Dedifferentiated amniotic fluid mesenchymal stem cell (primary cell): ENCODE measurements around the gene KLF3.

ENCODE experiments used
- DNase-seq: peaks from one replicate; pipeline ENCODE4 v3.0.0-alpha.2; 2016; ENCODE audit errors: extremely low spot score

Gene KLF3

DNA sequence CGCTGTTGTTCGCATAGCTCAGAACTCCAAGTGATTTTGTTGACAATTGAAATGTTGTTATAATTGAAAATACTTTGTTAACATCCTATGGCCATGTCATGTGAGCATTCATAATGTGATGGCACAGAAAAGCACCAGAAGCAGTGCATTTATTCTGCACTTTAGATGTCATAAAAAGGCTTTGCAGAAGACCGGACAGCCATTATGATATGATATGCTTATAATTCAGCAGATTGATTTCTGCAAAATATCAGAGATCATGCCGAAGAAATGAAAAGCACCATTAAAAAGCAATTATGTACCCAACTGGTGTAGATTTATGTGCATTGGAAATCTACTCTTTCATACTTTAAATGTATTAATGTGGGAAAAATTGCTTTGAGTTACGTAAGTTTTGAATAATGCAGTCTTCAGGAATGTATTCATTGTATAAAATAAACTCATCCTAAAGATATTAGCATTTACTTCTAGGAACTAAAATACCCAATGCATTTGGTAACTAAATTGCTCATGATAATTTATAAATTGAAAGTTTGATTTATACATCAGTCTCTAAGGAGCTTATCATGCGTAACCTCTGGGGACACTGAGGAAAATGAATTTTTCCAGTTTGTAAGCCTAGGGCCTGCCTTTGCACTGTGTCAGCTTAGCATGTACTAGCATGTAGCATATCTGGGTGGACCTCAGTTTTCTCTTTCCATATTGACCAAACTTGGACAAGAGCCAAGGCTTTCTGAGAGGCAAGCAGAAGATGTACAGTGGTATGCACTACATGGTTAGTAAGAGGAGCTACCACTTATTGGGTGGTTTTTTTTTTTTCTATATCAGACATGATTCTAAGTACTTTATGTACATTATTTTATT is 75.2 kb downstream of the KLF3 start:
- DNase-seq: no peak

DNA sequence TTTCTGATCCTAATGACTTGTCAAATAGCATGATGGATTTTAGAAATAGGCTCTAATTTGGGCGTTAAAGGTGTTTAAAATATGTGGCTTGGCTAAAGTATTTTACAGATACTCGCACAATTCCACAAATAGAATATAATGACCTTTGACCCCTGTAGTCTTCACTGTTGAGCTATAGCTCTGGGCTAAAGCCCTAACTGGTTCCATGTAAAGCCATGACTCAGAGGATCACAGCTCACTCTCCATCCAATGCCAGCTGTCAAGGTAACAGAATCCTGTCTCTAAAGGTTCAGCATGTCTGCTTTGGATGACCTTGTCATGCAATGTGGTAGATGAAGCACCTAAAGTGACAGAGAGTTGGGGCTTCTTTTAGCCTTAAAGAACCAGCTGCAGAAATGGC is 76.3 kb downstream of the KLF3 start:
- no peak for DNase-seq

GRCh38 chr4:38743866-38744265 is 79.9 kb downstream of the KLF3 start:
- no peak for DNase-seq

GRCh38 chr4:38745881-38746280 is 81.9 kb downstream of the KLF3 start:
- DNase-seq: no peak

DNA sequence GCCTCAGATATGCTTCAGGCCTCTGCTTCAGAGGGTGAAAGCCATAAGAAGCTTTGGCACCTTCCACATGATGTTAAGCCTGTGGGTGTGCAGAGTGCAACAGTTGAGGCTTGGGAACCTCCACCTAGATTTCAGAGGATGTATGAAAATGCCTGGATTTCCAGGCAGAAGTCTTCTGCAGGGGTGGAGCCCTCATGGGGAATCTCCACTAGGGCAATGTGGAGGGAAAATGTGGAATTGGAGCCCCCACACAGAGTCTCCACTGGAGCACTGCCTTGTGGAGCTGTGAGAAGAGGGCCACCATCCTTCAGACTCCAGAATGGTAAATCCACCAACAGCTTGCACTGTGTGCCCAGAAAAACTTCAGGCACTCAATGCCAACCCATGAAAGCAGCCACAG is 83.6 kb downstream of the KLF3 start:
- DNase-seq: no peak

GRCh38 chr4:38749336-38749735 is 85.3 kb downstream of the KLF3 start:
- no peak for DNase-seq
